GOT3 (cell line): ENCODE measurements around the gene C11orf91.
"Not testable (repeated sequence)": the region's sequence is repeated elsewhere in the genome, so short reads cannot be mapped to it uniquely, and the experiment has no call there.

ENCODE experiments used
- DNase-seq: peaks from one replicate; lab custom pipeline; 2025; ENCODE audit warnings: mixed read lengths; lab: John Stamatoyannopoulos, UW

Gene C11orf91, protein sequence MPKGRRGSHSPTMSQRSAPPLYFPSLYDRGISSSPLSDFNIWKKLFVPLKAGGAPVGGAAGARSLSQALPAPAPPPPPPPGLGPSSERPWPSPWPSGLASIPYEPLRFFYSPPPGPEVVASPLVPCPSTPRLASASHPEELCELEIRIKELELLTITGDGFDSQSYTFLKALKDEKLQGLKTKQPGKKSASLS

GRCh38 chr11:33700502-33701271 is at the start of gene C11orf91:
Gene C11orf91, minus strand, starts transcription at chr11:33700826. Its CDS starts 86 bp downstream, at chr11:33700740.
- DNase-seq = peak; percentile 84

DNA sequence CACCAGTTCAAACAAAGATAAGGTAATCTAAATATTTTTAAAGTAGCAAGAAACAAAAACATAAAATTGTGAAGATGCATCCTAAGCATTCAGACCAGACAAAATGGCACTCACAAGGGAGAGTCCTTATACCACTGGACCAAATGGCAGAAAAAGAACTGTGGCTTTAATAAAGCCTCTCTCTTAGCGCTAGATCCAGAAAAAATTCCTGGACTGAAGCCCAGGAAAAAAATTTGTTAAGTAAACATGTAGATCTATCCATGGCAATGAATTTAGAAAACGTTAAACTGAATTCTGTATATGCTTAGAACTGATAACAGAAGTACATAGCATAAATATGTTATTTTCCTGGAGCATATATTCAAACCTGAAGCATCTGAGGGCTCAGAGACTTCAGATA is 47.4 kb upstream of the C11orf91 start:
- DNase-seq = no peak

GRCh38 chr11:33743291-33743690 is 42.7 kb upstream of the C11orf91 start:
- no peak for DNase-seq

DNA sequence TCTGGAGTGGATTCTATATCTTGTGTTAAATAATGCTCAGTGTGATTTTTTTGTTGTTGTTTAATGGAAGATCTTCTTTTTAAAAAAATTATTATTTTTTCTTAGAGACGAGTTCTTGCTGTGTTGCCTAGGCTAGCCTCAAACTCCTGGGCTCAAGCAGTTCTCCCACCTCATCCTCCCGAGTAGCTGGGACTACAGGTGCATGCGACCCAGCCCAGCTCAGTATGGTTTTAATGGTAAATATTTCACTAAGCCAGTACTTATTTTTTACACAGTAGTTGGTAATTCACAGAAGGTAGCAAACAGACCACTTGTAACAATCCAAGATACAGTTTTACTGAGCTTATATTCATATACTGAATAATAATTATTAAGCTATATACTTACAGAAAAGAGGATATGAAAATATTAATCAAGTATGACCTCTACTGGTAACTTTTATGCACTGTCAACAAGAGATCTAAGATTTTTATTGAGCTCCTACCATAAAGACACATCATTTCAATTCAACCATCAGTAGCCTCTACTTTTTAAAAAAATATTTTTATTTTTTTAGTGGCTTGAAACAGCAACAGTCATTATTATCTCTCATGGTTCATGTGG is 41.7 kb upstream of the C11orf91 start:
- no peak for DNase-seq

- no peak for DNase-seq
These were observed 41.2 kb upstream of the C11orf91 start for GRCh38 chr11:33741806-33742205.

- no peak for DNase-seq
These were observed 36.8 kb upstream of the C11orf91 start for GRCh38 chr11:33737362-33737821.

DNA sequence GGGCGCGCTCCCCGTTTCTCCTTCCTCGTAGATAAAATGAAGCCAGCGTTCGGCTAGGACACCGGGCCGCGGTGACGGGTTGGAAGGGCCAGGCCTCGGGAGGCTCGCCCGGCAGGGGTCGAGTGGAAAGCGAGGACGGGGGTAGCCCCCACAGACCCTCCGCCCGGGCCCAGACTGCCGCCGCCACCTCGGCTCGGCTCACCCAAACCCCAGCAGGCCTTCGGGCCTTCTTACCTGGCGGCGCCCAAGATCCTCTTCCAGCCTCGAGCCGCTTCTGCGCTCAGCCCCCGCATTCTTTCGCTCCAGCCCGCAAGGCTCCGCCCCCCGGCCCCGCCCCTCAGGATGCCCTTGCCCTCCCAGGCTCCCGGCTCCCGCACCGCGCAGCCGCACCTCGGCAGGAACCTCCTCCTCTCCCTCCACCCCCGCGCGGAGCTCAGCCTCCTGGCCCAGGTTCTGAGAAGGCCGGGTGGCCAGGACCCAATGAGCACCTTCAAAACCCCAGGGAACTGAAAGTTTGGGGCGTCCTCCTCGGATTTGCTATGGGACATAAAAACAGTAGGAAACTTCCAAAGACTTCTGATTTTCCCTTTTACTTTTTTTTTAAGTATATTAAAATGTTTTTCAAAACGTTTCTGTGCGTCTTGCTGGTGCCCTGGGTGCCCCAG is 35.7 kb upstream of the C11orf91 start, which contains the start of gene CD59:
CD59 (minus strand) TSS at position 276 of the 665 bp plus-strand sequence. CDS start 13,978 bp downstream, outside the sequence.
- peak; percentile 73 for DNase-seq

GRCh38 chr11:33735271-33736147 is 34.9 kb upstream of the C11orf91 start:
- DNase-seq = no peak

DNA sequence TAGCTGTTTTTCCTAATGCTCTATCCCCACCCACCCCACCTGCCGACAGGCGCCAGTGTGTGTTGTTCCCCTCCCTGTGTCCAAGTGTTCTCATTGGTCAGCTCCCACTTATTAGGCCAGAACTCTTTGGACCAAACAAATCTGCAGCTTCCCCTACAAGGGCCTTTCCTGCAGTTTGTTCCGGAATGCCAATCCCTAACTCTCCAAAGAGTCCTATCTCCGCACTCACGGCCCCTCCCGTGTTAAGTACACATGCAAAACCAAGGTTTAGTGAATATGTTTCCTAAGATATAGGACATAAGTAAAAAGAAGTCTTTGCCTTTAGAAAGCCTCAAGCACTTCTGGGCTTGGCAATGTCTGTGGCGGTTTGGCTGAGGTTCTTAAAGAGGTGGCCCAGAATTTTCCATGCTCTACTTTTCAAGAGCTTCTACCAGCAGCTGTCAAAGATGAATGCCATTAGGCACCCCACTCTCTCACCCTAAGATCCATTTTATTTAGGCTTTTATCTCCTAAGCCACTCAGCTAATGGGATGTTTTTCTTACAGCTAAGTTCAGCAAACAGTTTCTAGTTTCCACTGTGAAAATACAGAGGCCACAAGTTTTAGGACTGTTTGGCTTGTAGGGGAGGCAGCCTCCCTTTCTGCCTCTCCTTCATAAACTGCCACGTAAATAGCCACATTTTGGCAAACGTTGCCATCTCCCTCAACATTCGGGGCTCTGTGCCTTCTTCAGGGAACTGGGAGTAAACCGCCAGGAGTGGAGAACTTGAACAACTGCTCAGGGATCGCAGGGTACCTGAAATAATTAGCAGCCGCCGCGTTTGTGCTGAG is 34.0 kb upstream of the C11orf91 start:
- no peak for DNase-seq

DNA sequence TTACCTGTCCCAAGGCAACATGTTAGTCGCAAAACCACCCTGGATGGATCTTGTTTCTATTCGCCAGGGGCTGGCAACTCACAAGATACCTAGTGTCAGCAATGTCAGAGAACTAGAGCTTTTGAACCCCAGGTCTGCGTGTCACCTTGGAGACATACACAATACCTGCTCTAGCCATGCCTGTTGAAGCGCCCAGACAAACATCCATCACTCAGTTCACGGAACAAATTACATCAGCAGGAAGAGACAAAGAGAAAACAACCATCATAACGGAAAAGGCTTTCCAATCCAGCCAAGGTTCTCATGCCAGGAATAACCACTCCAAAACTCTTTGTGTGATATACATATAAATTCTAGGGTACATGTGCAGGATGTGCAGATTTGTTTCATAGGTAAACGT is 33.4 kb upstream of the C11orf91 start:
- no peak for DNase-seq

- no peak for DNase-seq
These were observed 31.3 kb upstream of the C11orf91 start for GRCh38 chr11:33731723-33732531.

GRCh38 chr11:33730716-33731115 is 30.1 kb upstream of the C11orf91 start:
- no peak for DNase-seq

DNA sequence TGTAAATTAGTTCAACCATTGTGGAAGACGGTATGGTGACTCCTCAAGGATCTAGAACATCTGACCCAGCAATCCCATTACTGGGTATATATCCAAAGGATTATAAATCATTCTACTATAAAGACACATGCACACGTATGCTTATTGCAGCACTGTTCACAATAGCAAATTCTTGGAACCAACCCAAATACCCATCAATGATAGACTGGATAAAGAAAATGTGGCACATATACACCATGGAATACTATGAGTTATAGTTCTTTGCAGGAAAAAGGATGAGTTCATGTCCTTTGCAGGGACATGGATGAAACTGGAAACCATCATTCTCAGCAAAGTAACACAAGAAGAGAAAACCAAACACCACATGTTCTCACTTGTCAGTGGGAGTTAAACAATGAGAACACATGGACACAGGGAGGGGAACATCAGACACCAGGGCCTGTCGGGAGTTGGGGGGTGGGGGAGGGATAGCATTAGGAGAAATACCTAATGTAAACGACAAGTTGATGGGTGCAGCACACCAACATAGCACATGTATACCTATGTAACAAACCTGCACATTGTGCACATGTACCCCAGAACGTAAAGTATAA is 28.5 kb upstream of the C11orf91 start:
- not testable (repeated sequence) for DNase-seq

DNA sequence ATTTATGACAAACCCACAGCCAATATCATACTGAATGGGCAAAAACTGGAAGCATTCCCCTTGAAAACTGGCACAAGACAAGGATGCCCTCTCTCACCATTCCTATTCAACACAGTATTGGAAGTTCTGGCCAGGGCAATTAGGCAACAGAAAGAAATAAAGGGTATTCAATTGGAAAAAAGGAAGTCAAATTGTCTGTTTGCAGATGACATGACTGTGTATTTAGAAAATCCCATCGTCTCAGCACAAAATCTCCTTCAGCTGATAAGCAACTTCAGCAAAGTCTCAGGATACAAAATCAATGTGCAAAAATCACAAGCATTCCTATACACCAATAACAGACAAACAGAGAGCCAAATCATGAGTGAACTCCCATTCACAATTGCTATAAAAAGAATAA is 26.9 kb upstream of the C11orf91 start:
- not testable (repeated sequence) for DNase-seq

DNA sequence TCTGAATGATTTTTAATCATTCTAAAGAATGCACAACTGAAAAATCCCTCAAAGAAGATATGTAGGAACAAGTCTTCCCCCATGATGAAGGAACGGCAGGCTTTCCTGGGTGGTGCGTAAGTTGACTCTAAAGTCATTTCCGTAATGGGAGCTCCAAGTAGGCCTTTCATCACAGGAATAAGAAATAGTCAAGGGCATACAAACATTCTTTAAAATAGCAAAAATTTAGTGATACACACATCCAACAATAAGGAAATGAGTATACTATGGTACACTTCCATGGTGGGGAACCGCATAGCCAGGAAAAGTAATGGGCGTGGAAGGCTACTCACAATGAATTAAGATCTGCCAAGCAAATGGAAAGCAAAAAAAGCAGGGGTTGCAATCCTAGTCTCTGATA is 24.9 kb upstream of the C11orf91 start:
- DNase-seq = no peak

GRCh38 chr11:33724644-33725035 is 24.0 kb upstream of the C11orf91 start:
- no peak for DNase-seq

DNA sequence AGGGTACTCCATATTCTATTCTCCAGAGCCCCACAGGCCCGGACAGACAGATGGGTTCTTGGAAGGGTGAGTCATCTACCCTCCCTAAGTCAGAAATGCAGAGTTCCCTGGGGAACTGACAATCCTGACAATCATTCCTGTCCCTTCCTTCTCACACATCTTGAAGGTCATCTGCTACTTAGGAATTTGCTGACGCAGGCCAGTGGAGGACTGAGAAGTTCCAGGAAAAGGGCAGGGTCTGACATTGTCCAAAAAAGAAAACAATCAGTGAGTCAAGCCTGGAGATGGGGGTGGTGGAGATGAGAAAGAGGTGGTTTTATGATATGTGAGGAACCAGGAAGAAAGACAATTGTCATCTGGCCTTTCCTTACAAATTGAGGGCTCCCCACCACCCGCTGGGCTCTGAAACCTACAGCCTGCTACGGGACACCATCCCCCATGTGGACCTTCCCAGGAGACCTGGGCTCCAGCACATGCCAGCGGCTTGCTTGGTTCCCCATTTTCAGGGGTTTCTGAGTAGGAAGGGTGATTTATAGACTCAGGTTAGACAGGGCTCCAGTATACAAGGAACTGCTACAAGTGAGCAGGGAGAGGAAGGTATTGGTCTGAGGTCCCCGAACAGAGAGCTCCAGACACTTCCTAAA is 22.7 kb upstream of the C11orf91 start:
- DNase-seq = no peak

DNA sequence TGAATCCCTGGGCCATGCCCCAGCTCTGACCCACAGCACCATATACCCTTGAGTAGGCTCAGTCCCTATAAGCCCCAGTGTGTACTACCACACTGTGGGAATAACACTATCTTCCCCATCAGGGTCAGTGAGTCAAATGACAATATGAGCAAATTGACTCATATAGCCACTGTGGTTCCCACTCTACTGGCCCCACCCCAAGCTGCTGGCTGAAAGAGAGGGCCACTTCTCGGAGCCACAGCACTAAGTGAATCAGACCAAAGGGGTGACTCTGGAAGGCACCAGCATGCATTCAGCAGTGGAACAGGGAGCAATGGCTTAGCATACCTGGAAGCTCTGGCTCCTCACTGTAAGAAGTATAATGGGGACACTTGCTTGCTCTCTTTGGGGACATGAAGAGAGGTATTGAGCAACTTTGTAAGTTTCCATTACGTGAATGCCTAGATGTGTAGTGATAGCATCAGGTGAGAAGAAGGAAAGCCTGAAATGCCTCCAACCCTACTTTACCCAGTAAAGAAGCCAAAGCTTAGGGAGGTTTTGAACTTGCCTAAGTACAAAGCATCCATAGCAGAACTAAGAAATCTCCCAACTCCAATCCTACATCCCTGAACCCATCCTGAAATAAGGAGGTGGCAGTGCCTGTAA is 22.1 kb upstream of the C11orf91 start:
- no peak for DNase-seq
